VCaP (cell line): ENCODE data around the gene KDELR1.
"Not testable (repeated sequence)": the region's sequence is repeated elsewhere in the genome, so short reads cannot be mapped to it uniquely, and the experiment has no call there.

Experiments used
- H3K27ac ChIP-seq: fragments of 450-650 bp; 2 replicates; pipeline ENCODE4 v1.5.1; 2017
- CTCF ChIP-seq: fragments of 450-650 bp; conservative IDR thresholded peaks from 2 replicates; pipeline ENCODE4 v1.5.1; 2017; ENCODE audit warnings: mild to moderate bottlenecking, moderate library complexity

The KDELR1 gene

GRCh38 chr19:48393559-48394330 lies 2.4 kb upstream of the KDELR1 start, which contains the start of gene GRIN2D:
GRIN2D (plus strand) TSS chr19:48393668; CDS start chr19:48398393, 4,725 bp downstream.
- TF ChIP-seq CTCF: peak; percentile 41
- peak within 1 kb of the TSS; percentile 58; the same call in 1 of the 2 replicates for H3K27ac ChIP-seq

- H3K27ac ChIP-seq: peak overlapping the region; percentile 58; the same call in 1 of the 2 replicates
- TF ChIP-seq CTCF: no peak
Measured at GRCh38 chr19:48392860-48393558, 1.7 kb upstream of the KDELR1 start.

GRCh38 chr19:48392006-48392344 lies 624 bp upstream of the KDELR1 start:
- H3K27ac ChIP-seq: not testable (repeated sequence)

DNA sequence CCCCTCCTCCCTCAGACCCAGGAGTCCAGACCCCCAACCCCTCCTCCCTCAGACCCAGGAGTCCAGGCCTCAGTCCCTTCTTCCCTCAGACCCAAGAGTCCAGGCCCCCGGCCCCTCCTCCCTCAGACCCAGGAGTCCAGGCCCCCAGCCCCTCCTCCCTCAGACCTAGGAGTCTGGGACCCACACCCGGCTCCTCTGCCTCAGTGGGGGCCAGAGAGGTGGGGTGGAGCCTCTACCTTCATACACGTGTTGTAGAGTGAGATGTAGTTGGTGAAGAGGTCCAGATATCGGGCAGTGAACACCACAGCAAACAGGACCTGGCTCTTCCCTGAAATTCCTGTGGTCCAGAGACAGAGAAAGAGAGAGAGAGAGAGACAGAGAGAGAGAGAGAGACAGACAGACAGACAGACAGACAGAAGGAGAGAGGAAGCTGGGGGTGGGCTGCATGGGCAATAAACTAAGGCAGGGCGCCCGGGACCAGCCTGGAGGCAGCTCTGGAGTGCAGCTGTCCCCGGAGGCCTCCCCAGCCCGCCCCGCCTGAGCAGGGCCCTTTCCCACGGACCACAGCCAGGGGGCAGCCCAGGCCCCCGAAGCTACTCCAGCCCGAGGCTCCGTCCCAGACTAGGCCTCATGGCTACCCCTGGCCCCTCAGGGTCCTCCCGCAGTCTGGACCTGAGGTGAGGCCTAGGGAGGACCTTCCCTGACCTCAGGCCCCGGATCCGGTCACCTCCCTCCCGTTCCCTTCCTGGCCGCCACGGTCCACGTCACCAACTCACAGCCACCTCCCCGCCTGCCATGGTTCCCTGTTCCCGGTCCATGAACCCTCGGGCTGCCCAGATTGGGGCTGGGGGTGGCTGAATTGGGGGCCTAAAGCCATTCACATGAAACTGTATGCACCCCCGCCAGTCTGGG lies 907 bp downstream of the KDELR1 start:
- peak; percentile 61 for TF ChIP-seq CTCF

GRCh38 chr19:48386981-48387380 lies 4.4 kb downstream of the KDELR1 start:
- no peak for TF ChIP-seq CTCF
- H3K27ac ChIP-seq: no peak overlapping the region

More for the DNA sequence above, 907 bp downstream of the KDELR1 start:
- peak overlapping the region; percentile 96 for H3K27ac ChIP-seq

- TF ChIP-seq CTCF: no peak
Measured at GRCh38 chr19:48385461-48386087, 5.8 kb downstream of the KDELR1 start.

DNA sequence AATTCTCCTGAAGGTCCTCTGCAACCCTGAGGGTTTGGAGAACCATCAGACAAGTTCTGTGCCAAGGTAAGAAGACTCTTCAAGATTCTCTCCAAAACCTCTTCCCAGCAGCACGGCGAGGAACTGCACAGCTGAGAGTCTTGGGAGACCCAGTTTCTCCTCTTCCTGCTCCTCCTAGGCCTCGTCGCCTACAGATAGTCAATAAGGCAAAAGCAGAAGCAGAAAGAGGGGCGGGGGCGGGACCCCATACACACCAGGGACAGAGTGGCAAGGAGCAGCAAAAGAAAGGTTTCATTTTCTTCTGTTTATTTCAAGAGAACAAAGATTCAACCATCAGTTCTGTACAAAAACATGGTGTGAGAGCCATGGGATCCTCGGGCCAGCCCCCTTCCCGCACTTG lies 9.1 kb downstream of the KDELR1 start:
- no peak for TF ChIP-seq CTCF
- no peak overlapping the region for H3K27ac ChIP-seq

More at GRCh38 chr19:48385461-48386087, 5.8 kb downstream of the KDELR1 start:
- H3K27ac ChIP-seq: no peak overlapping the region
